Stimulated activated CD8-positive, alpha-beta memory T cell treated with anti-CD3 and anti-CD28 coated beads, Interleukin-7, amount 100 ng/mL, for 1 hour (primary cell): ENCODE measurements around the gene PIGQ.

Experiments used
- DNase-seq, 2 donors: peaks; one replicate each; pipeline ENCODE4 v3.0.0-alpha.2; 2020; ENCODE audit warnings: low read depth in 2 of 2

The PIGQ gene

GRCh38 chr16:555528-556473 is 14.0 kb upstream of the PIGQ start:
- no peak for DNase-seq

- no peak for DNase-seq
Measured at GRCh38 chr16:556474-557173, 13.1 kb upstream of the PIGQ start.

- DNase-seq = no peak
Measured at GRCh38 chr16:557463-558297, 12.1 kb upstream of the PIGQ start.

GRCh38 chr16:558298-559020 is 11.3 kb upstream of the PIGQ start:
- DNase-seq = no peak

- no peak for DNase-seq
Measured at GRCh38 chr16:559021-559380, 10.8 kb upstream of the PIGQ start.

- DNase-seq = no peak
Measured at GRCh38 chr16:559411-560203, 10.2 kb upstream of the PIGQ start.

GRCh38 chr16:560204-560700 is 9.5 kb upstream of the PIGQ start, which contains the start of gene PRR35:
Gene PRR35, plus strand, starts transcription at chr16:560394. Its CDS starts 2,901 bp downstream, at chr16:563295.
- DNase-seq = no peak

GRCh38 chr16:560701-561412 is 8.9 kb upstream of the PIGQ start:
- DNase-seq = no peak

GRCh38 chr16:561413-561794 is 8.4 kb upstream of the PIGQ start:
- DNase-seq = no peak

GRCh38 chr16:561957-562938 is 7.5 kb upstream of the PIGQ start:
- DNase-seq = no peak

- no peak for DNase-seq
Measured at GRCh38 chr16:563072-563644, 6.6 kb upstream of the PIGQ start.

- no peak for DNase-seq
Measured at GRCh38 chr16:564690-565418, 4.9 kb upstream of the PIGQ start.

GRCh38 chr16:565419-566330 is 4.1 kb upstream of the PIGQ start:
- no peak for DNase-seq

GRCh38 chr16:566475-567372 is 3.0 kb upstream of the PIGQ start, which contains the start of gene NHLRC4:
Gene NHLRC4, plus strand, starts transcription at chr16:567005. Its CDS starts 1,043 bp downstream, at chr16:568048.
- no peak for DNase-seq
